ENCODE results near the gene ZFAND6.

DNA sequence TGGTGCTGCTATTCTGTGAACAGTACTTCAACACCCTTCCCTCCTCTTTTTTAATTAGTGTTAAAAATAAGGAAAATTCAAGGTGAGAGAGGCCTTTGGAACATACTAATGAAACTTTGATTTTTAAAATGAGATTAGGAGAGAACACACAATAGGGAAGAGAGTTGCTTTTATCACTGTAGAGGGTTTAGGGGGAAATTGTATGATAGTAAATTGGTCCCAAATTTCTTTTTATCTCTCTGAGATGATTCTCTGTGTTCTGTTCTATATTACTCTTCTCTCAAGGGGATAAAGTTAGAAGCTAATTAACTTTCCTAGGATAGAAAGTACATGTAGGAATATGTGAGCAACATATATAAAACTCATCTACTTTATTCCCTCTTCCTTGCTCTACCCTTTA lies 40.8 kb downstream of the ZFAND6 start:
- TF ChIP-seq, protein P1, sequence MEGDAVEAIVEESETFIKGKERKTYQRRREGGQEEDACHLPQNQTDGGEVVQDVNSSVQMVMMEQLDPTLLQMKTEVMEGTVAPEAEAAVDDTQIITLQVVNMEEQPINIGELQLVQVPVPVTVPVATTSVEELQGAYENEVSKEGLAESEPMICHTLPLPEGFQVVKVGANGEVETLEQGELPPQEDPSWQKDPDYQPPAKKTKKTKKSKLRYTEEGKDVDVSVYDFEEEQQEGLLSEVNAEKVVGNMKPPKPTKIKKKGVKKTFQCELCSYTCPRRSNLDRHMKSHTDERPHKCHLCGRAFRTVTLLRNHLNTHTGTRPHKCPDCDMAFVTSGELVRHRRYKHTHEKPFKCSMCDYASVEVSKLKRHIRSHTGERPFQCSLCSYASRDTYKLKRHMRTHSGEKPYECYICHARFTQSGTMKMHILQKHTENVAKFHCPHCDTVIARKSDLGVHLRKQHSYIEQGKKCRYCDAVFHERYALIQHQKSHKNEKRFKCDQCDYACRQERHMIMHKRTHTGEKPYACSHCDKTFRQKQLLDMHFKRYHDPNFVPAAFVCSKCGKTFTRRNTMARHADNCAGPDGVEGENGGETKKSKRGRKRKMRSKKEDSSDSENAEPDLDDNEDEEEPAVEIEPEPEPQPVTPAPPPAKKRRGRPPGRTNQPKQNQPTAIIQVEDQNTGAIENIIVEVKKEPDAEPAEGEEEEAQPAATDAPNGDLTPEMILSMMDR (conservative IDR thresholded peaks at IDR 0.05 in 1 of 2, IDR thresholded peaks at IDR 0.05 in 1 of 2; ENCODE audit: low read depth in 1 of 2, low read length in 2 of 2), result no peak
- TF ChIP-seq EZH2 (IDR thresholded peaks at IDR 0.05; ENCODE audit: low read length, missing control alignments), result no peak
